K562 (cell line): Measurements from ENCODE around the gene COCH. TPM values are rescaled to one million over a fixed set of nuclear protein-coding genes. Genes with fewer than 3 reads are reported as not detected.
A peak's percentile ranks its signal among the peaks of the same experiment; 100 is the strongest.

Experiments
- ATAC-seq: fragments of 200-7000 bp; cut with Tn5 transposase; 3 replicates; pipeline ENCODE4 v1.9.1; 2020; ENCODE audit warnings: moderate library complexity
- BruUV-seq: library from RNA; stranded (reverse); fragments of 400-500 nt; replicated peaks from 2 replicates; lab custom pipeline; 2021; lab: Mats Ljungman, UMichigan
- CTCF ChIA-PET: fragments of 300-600 bp; formaldehyde crosslinking; extraction: SDS; loops from one replicate; lab custom pipeline; 2021; ENCODE audit warnings: low intra/inter-chr PET ratio; lab: Yijun Ruan, JAX
- POLR2A ChIA-PET: fragments of 300-600, 350-650 bp; sonication (Branson Sonifier 250); formaldehyde crosslinking; extraction: SDS; loops from one replicate; lab custom pipeline; 2021; ENCODE audit warnings: antibody characterized with exemption, inconsistent platforms; lab: Yijun Ruan, JAX
- DNase-seq, 4 experiments: peaks; one replicate each; pipeline versions ENCODE4 v3.0.0 to v3.0.0-alpha.2; 2011 to 2018; ENCODE audit warnings: low spot score in 3 of 4, mixed read lengths in 3 of 4; ENCODE audit errors: extremely low read depth in 1 of 4
- FAIRE-seq: peaks from 2 replicates; lab custom pipeline; 2011; peaks lifted over from hg19 to GRCh38; lab: Jason Lieb, UNC
- H2AFZ ChIP-seq: 2 replicates; pipeline ENCODE4 v1.6.0; 2011; ENCODE audit warnings: low read depth, low read length, control low read depth, inconsistent platforms
- H3K27ac ChIP-seq: fragments of 200-600 bp; 3 replicates; pipeline ENCODE4 v1.8.0; 2011; ENCODE audit warnings: low read depth, mild to moderate bottlenecking, control low read depth, inconsistent platforms, low read length, moderate library complexity, mixed read lengths; ENCODE audit errors: extremely low read depth
- H3K27me3 ChIP-seq, 2 experiments: fragments of 300-600 bp in 1 of 2; 2 replicates in 1 of 2; 3 replicates in 1 of 2; pipeline versions ENCODE4 v1.6.0 to v1.8.0; 2011; ENCODE audit warnings: inconsistent platforms in 2 of 2, low read length in 2 of 2, mild to moderate bottlenecking in 1 of 2, mixed read lengths in 1 of 2, moderate library complexity in 1 of 2; ENCODE audit not compliant: control insufficient read depth in 2 of 2, insufficient read depth in 2 of 2
- H3K36me3 ChIP-seq: fragments of 300-600 bp; 3 replicates; pipeline ENCODE4 v1.8.0; 2011; ENCODE audit warnings: mild to moderate bottlenecking, low read length, inconsistent platforms; ENCODE audit not compliant: control insufficient read depth, insufficient read depth
- H3K4me1 ChIP-seq, 2 experiments: fragments of 200-600 bp in 1 of 2; replicated peaks in 1 of 2; 2 replicates in 1 of 2; 3 replicates in 1 of 2; pipeline versions ENCODE4 v1.5.1 to v1.8.0; 2011; ENCODE audit warnings: inconsistent platforms in 2 of 2, low read length in 2 of 2, mild to moderate bottlenecking in 1 of 2, mixed read lengths in 1 of 2, moderate library complexity in 1 of 2; ENCODE audit not compliant: control insufficient read depth in 2 of 2, insufficient read depth in 2 of 2
- H3K4me2 ChIP-seq: 2 replicates; pipeline ENCODE4 v1.6.1; 2011; ENCODE audit warnings: low read length, control low read depth, inconsistent platforms, mixed read lengths; ENCODE audit not compliant: insufficient read depth
- H3K4me3 ChIP-seq: fragments of 200-600 bp; sonication (generic), shearing (Covaris generic); 2 replicates; pipeline ENCODE4 v1.5.1; 2016; ENCODE audit warnings: control low read depth, inconsistent platforms
- H3K79me2 ChIP-seq: fragments of 200-600 bp; 3 replicates; pipeline ENCODE4 v1.8.0; 2011; ENCODE audit warnings: low read length, inconsistent platforms; ENCODE audit not compliant: control insufficient read depth, insufficient read depth
- H3K9ac ChIP-seq, 2 experiments: 2 replicates each; pipeline versions ENCODE4 v1.6.0 to v1.6.1; 2011; ENCODE audit warnings: low read depth in 2 of 2, low read length in 2 of 2, control low read depth in 1 of 2, inconsistent platforms in 1 of 2, mild to moderate bottlenecking in 1 of 2, mixed read lengths in 1 of 2; ENCODE audit not compliant: insufficient read depth in 1 of 2
- H3K9me1 ChIP-seq: one replicate; pipeline ENCODE4 v1.6.0; 2011; ENCODE audit warnings: inconsistent platforms, mild to moderate bottlenecking, low read length, moderate library complexity; ENCODE audit not compliant: control insufficient read depth, insufficient read depth
- H3K9me3 ChIP-seq: replicated peaks from 2 replicates; pipeline ENCODE4 v1.5.1; 2011; ENCODE audit warnings: low read depth, low read length, inconsistent platforms; ENCODE audit not compliant: control insufficient read depth, insufficient read depth
- H4K20me1 ChIP-seq: replicated peaks from 2 replicates; pipeline ENCODE4 v1.6.1; 2011; ENCODE audit warnings: low read length, inconsistent platforms, mixed read lengths; ENCODE audit not compliant: control insufficient read depth, insufficient read depth
- CBFB ChIP-seq: sonication (generic); formaldehyde crosslinking; IDR thresholded peaks from 2 replicates; pipeline ENCODE4 v1.4.0; 2020; ENCODE audit warnings: mild to moderate bottlenecking, missing genetic modification reagents
- CEBPB ChIP-seq: fragments of 450-650 bp; IDR thresholded peaks from 2 replicates; pipeline ENCODE4 v1.6.1; 2016; ENCODE audit warnings: missing genetic modification characterization, missing compliant biosample characterization
- WGBS: fragments of 100-300 bp; shearing (Covaris generic); methylation state at CpG from one replicate; pipeline ENCODE4 v1.1.6; 2016; ENCODE audit warnings: low coverage, mixed read lengths; ENCODE audit not compliant: insufficient coverage; ENCODE audit errors: missing lambda C conversion rate; 5-methylcytosine and 5-hydroxymethylcytosine counted together
- in situ Hi-C: fragments of 300-500 bp; cut with MboI; formaldehyde crosslinking; loops from 4 replicates; pipeline ENCODE4 v1.15.0; 2018; ENCODE audit warnings: inconsistent platforms, mixed read lengths
- intact Hi-C: fragments of 100-400 bp; cut with micrococcal nuclease; formaldehyde crosslinking; loops from 2 replicates; pipeline ENCODE4 v1.14.2; 2022
- polyA plus RNA-seq, 8 experiments: library from polyadenylated mRNA; depleted of rRNA in 4 of 8; stranded (reverse) in 5 of 8; unstranded in 3 of 8; fragments of >200 nt; fragmentation: Nextera tagmentation in 2 of 8; fragmentation: Illumina TruSeq in 1 of 8; extraction: Ambion mirVana in 2 of 8; extraction: Trizol in 1 of 8; gene quantifications; 2 replicates each; pipeline versions ENCODE4 v1.2.1 to v1.2.3, GENCODE V29; 2011 to 2014; ENCODE audit warnings: inconsistent platforms in 1 of 8, missing spikeins in 1 of 8
- total RNA-seq, 7 experiments: library from RNA; depleted of rRNA in 6 of 7; stranded (reverse); fragments of >200 nt in 6 of 7; fragmentation: Illumina TruSeq in 2 of 7; extraction: Trizol in 2 of 7; gene quantifications; 2 replicates each; pipeline versions ENCODE4 v1.2.1 to v1.2.3, GENCODE V29; 2011 to 2021; ENCODE audit warnings: low replicate concordance in 1 of 7
- TF ChIP-seq, protein P1 (sequence below): fragments of 450-650 bp; IDR thresholded peaks from 2 replicates; pipeline ENCODE4 v1.6.1; 2016; ENCODE audit warnings: mild to moderate bottlenecking, moderate library complexity

COCH gene
- total and polyA plus RNA-seq, 9 of the 15 experiments (the other 6 are each of a cell fraction or from before 2014, with no cell fraction given): 27.0 to 141 (median 69.3) TPM

- no peaks in the 10 kb centered on the region for H3K4me1 ChIP-seq
- no peak overlapping the region for H3K4me3 ChIP-seq
- H3K27ac ChIP-seq: no peak overlapping the region
- no peak overlapping the region for H2AFZ ChIP-seq
- no peaks in the 10 kb centered on the region for H3K9me1 ChIP-seq
- no peaks in the 10 kb centered on the region for H3K79me2 ChIP-seq
- H4K20me1 ChIP-seq: no peaks in the 10 kb centered on the region
- no peak overlapping the region for H3K4me2 ChIP-seq
- ATAC-seq (no peak), DNase-seq (no peak), FAIRE-seq (no peak)
- TF ChIP-seq, protein P1, sequence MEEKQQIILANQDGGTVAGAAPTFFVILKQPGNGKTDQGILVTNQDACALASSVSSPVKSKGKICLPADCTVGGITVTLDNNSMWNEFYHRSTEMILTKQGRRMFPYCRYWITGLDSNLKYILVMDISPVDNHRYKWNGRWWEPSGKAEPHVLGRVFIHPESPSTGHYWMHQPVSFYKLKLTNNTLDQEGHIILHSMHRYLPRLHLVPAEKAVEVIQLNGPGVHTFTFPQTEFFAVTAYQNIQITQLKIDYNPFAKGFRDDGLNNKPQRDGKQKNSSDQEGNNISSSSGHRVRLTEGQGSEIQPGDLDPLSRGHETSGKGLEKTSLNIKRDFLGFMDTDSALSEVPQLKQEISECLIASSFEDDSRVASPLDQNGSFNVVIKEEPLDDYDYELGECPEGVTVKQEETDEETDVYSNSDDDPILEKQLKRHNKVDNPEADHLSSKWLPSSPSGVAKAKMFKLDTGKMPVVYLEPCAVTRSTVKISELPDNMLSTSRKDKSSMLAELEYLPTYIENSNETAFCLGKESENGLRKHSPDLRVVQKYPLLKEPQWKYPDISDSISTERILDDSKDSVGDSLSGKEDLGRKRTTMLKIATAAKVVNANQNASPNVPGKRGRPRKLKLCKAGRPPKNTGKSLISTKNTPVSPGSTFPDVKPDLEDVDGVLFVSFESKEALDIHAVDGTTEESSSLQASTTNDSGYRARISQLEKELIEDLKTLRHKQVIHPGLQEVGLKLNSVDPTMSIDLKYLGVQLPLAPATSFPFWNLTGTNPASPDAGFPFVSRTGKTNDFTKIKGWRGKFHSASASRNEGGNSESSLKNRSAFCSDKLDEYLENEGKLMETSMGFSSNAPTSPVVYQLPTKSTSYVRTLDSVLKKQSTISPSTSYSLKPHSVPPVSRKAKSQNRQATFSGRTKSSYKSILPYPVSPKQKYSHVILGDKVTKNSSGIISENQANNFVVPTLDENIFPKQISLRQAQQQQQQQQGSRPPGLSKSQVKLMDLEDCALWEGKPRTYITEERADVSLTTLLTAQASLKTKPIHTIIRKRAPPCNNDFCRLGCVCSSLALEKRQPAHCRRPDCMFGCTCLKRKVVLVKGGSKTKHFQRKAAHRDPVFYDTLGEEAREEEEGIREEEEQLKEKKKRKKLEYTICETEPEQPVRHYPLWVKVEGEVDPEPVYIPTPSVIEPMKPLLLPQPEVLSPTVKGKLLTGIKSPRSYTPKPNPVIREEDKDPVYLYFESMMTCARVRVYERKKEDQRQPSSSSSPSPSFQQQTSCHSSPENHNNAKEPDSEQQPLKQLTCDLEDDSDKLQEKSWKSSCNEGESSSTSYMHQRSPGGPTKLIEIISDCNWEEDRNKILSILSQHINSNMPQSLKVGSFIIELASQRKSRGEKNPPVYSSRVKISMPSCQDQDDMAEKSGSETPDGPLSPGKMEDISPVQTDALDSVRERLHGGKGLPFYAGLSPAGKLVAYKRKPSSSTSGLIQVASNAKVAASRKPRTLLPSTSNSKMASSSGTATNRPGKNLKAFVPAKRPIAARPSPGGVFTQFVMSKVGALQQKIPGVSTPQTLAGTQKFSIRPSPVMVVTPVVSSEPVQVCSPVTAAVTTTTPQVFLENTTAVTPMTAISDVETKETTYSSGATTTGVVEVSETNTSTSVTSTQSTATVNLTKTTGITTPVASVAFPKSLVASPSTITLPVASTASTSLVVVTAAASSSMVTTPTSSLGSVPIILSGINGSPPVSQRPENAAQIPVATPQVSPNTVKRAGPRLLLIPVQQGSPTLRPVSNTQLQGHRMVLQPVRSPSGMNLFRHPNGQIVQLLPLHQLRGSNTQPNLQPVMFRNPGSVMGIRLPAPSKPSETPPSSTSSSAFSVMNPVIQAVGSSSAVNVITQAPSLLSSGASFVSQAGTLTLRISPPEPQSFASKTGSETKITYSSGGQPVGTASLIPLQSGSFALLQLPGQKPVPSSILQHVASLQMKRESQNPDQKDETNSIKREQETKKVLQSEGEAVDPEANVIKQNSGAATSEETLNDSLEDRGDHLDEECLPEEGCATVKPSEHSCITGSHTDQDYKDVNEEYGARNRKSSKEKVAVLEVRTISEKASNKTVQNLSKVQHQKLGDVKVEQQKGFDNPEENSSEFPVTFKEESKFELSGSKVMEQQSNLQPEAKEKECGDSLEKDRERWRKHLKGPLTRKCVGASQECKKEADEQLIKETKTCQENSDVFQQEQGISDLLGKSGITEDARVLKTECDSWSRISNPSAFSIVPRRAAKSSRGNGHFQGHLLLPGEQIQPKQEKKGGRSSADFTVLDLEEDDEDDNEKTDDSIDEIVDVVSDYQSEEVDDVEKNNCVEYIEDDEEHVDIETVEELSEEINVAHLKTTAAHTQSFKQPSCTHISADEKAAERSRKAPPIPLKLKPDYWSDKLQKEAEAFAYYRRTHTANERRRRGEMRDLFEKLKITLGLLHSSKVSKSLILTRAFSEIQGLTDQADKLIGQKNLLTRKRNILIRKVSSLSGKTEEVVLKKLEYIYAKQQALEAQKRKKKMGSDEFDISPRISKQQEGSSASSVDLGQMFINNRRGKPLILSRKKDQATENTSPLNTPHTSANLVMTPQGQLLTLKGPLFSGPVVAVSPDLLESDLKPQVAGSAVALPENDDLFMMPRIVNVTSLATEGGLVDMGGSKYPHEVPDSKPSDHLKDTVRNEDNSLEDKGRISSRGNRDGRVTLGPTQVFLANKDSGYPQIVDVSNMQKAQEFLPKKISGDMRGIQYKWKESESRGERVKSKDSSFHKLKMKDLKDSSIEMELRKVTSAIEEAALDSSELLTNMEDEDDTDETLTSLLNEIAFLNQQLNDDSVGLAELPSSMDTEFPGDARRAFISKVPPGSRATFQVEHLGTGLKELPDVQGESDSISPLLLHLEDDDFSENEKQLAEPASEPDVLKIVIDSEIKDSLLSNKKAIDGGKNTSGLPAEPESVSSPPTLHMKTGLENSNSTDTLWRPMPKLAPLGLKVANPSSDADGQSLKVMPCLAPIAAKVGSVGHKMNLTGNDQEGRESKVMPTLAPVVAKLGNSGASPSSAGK: no peak
- no peak for TF ChIP-seq CBFB (CRISPR knock-in tag)
- TF ChIP-seq CEBPB: peak; percentile 54
- H3K9me3 ChIP-seq: no peaks in the 10 kb centered on the region
- 12% methylated on average over 4 of the region's 4 CpGs for WGBS
- ChIA-PET POLR2A (interaction anchor here (0.7 to 1.2 kb wide), 3 partner anchors 8 to 227 kb away, joined by 3 read pairs; no protein-coding TSS in a partner anchor), CTCF (no interaction called here)
- in situ Hi-C loops (no loop called here), intact Hi-C loops (no loop called here)
- no peaks in the 10 kb centered on the region for H3K27me3 ChIP-seq
- H3K36me3 ChIP-seq: no peaks in the 10 kb centered on the region
- H3K9ac ChIP-seq: no peak overlapping the region
- no TSS peak for BruUV-seq
Observed at GRCh38 chr14:30848449-30849240, 25.7 kb upstream of the COCH start.
